H1 (cell line): ENCODE measurements around the gene TGFBI. TPM values are rescaled to one million over a fixed set of nuclear protein-coding genes. Genes with fewer than 3 reads are reported as not detected.

Experiments used
- CTCF ChIA-PET: fragments of 300-600 bp; sonication (Branson Sonifier 250); formaldehyde crosslinking; loops from one replicate; lab custom pipeline; 2021; ENCODE audit not compliant: partially characterized antibody; lab: Charles Lee
- POLR2A ChIA-PET: fragments of 300-600 bp; sonication (Branson Sonifier 250); formaldehyde crosslinking; loops from one replicate; lab custom pipeline; 2021; ENCODE audit warnings: inconsistent platforms; ENCODE audit not compliant: partially characterized antibody; lab: Charles Lee
- DNase-seq, 2 experiments: peaks; one replicate each; pipeline versions ENCODE4 v3.0.0 to v3.0.0-alpha.2; 2010 to 2022; ENCODE audit warnings: low spot score in 2 of 2, low read depth in 1 of 2, mixed read lengths in 1 of 2
- FAIRE-seq: peaks from 2 replicates; lab custom pipeline; 2011; peaks lifted over from hg19 to GRCh38; lab: Jason Lieb, UNC
- H2AFZ ChIP-seq: 2 replicates; pipeline ENCODE4 v1.8.1; 2012; ENCODE audit warnings: low read length, inconsistent platforms
- H2AK5ac ChIP-seq: 2 replicates; pipeline ENCODE4 v1.6.1; 2013; ENCODE audit warnings: low read depth, low read length
- H2BK120ac ChIP-seq: replicated peaks from 2 replicates; pipeline ENCODE3; 2013; ENCODE audit warnings: low read depth, low read length, inconsistent platforms
- H2BK12ac ChIP-seq: 2 replicates; pipeline ENCODE4 v1.6.1; 2013; ENCODE audit warnings: low read depth, low read length
- H2BK15ac ChIP-seq: 2 replicates; pipeline ENCODE4 v1.6.1; 2013; ENCODE audit warnings: low read length
- H2BK20ac ChIP-seq: 2 replicates; pipeline ENCODE4 v1.6.1; 2013; ENCODE audit warnings: low read length
- H2BK5ac ChIP-seq: 2 replicates; pipeline ENCODE4 v1.6.1; 2013; ENCODE audit warnings: low read depth, low read length
- H3K14ac ChIP-seq: 2 replicates; pipeline ENCODE4 v1.6.1; 2013; ENCODE audit warnings: inconsistent platforms; ENCODE audit not compliant: insufficient read length
- H3K18ac ChIP-seq: 2 replicates; pipeline ENCODE4 v1.6.1; 2013; ENCODE audit warnings: low read length; ENCODE audit errors: extremely low read depth
- H3K23ac ChIP-seq: 2 replicates; pipeline ENCODE4 v1.6.1; 2013; ENCODE audit warnings: inconsistent platforms; ENCODE audit not compliant: insufficient read length
- H3K23me2 ChIP-seq: 2 replicates; pipeline ENCODE4 v1.6.1; 2013; ENCODE audit warnings: low read depth, low read length
- H3K27ac ChIP-seq: 2 replicates; pipeline ENCODE4 v1.6.1; 2011; ENCODE audit warnings: low read depth, low read length, inconsistent platforms
- H3K27me3 ChIP-seq, 4 experiments: replicated peaks in 1 of 4; 1 replicate in 1 of 4; 2 replicates in 3 of 4; pipeline versions ENCODE4 v1.6.1 to v1.8.1; 2011 to 2013; ENCODE audit warnings: low read length in 3 of 4, mild to moderate bottlenecking in 3 of 4, inconsistent platforms in 2 of 4, mixed read lengths in 2 of 4, moderate library complexity in 1 of 4; ENCODE audit not compliant: control insufficient read depth in 3 of 4, insufficient read depth in 3 of 4; ENCODE audit errors: extremely low read depth in 1 of 4
- H3K36me3 ChIP-seq, 4 experiments: 2 replicates each; pipeline versions ENCODE4 v1.6.1 to v1.8.1; 2011 to 2013; ENCODE audit warnings: mild to moderate bottlenecking in 4 of 4, low read length in 3 of 4, moderate library complexity in 2 of 4, control low read depth in 1 of 4, inconsistent platforms in 1 of 4; ENCODE audit not compliant: insufficient read depth in 4 of 4, control insufficient read depth in 2 of 4
- H3K4ac ChIP-seq: replicated peaks from 2 replicates; pipeline ENCODE3; 2013; ENCODE audit warnings: low read length, low read depth, mixed read lengths, inconsistent platforms; ENCODE audit not compliant: insufficient read length
- H3K4me1 ChIP-seq, 4 experiments: replicated peaks in 1 of 4; 1 replicate in 1 of 4; 2 replicates in 3 of 4; pipeline versions ENCODE4 v1.6.1 to v1.8.1; 2011 to 2013; ENCODE audit warnings: low read length in 3 of 4, inconsistent platforms in 2 of 4, mixed read lengths in 1 of 4; ENCODE audit not compliant: insufficient read depth in 4 of 4, control insufficient read depth in 3 of 4
- H3K4me2 ChIP-seq, 2 experiments: 2 replicates each; pipeline versions ENCODE4 v1.6.1 to v1.8.1; 2011 to 2013; ENCODE audit warnings: low read depth in 2 of 2, low read length in 2 of 2, control low read depth in 1 of 2, inconsistent platforms in 1 of 2, mild to moderate bottlenecking in 1 of 2; ENCODE audit not compliant: insufficient read depth in 1 of 2
- H3K4me3 ChIP-seq, 4 experiments: fragments of 200-600, 300-600 bp in 1 of 4; sonication (generic), shearing (Covaris generic), sonication (Bioruptor Twin) in 1 of 4; 2 replicates each; pipeline versions ENCODE4 v1.5.1 to v1.8.1; 2011 to 2016; ENCODE audit warnings: low read length in 4 of 4, low read depth in 3 of 4, control low read depth in 2 of 4, inconsistent platforms in 2 of 4, mild to moderate bottlenecking in 2 of 4, mixed read lengths in 1 of 4, moderate library complexity in 1 of 4; ENCODE audit not compliant: insufficient read depth in 2 of 4; ENCODE audit errors: extremely low read depth in 1 of 4
- H3K56ac ChIP-seq: replicated peaks from 2 replicates; pipeline ENCODE3; 2013; ENCODE audit warnings: low read depth, mild to moderate bottlenecking, mixed read lengths, low read length, inconsistent platforms; ENCODE audit not compliant: insufficient read length
- H3K79me1 ChIP-seq: 2 replicates; pipeline ENCODE4 v1.6.1; 2013; ENCODE audit warnings: low read depth, low read length, control low read depth
- H3K79me2 ChIP-seq, 2 experiments: 2 replicates each; pipeline versions ENCODE4 v1.6.1 to v1.8.1; 2012 to 2013; ENCODE audit warnings: low read length in 2 of 2, mild to moderate bottlenecking in 2 of 2, inconsistent platforms in 1 of 2; ENCODE audit not compliant: insufficient read depth in 2 of 2, control insufficient read depth in 1 of 2
- H3K9ac ChIP-seq, 4 experiments: replicated peaks in 1 of 4; 1 replicate in 1 of 4; 2 replicates in 3 of 4; pipeline versions ENCODE4 v1.6.1 to v1.8.1; 2011 to 2013; ENCODE audit warnings: low read depth in 3 of 4, low read length in 3 of 4, control low read depth in 2 of 4, mild to moderate bottlenecking in 2 of 4, moderate library complexity in 2 of 4, inconsistent platforms in 1 of 4; ENCODE audit errors: extremely low read depth in 1 of 4
- H3K9me3 ChIP-seq, 2 experiments: 2 replicates each; pipeline versions ENCODE4 v1.6.1 to v1.8.1; 2012 to 2013; ENCODE audit warnings: mild to moderate bottlenecking in 2 of 2, moderate library complexity in 2 of 2, control low read depth in 1 of 2, inconsistent platforms in 1 of 2, low read depth in 1 of 2, low read length in 1 of 2, mixed read lengths in 1 of 2; ENCODE audit not compliant: insufficient read depth in 2 of 2
- H4K20me1 ChIP-seq, 2 experiments: replicated peaks in 1 of 2; 2 replicates each; pipeline versions ENCODE3 to v1.8.1; 2011 to 2013; ENCODE audit warnings: inconsistent platforms in 2 of 2, low read length in 2 of 2, mild to moderate bottlenecking in 1 of 2; ENCODE audit not compliant: insufficient read depth in 2 of 2, control insufficient read depth in 1 of 2
- H4K5ac ChIP-seq: 2 replicates; pipeline ENCODE4 v1.6.1; 2013; ENCODE audit warnings: low read length, low read depth, mixed read lengths, inconsistent platforms; ENCODE audit not compliant: insufficient read length
- H4K8ac ChIP-seq: 2 replicates; pipeline ENCODE4 v1.8.0; 2013; ENCODE audit warnings: mild to moderate bottlenecking, moderate library complexity, low read length, inconsistent platforms; ENCODE audit not compliant: insufficient read depth; ENCODE audit errors: extremely low read depth
- H4K91ac ChIP-seq: replicated peaks from 2 replicates; pipeline ENCODE3; 2013; ENCODE audit warnings: low read length, mixed read lengths, inconsistent platforms; ENCODE audit not compliant: insufficient read length
- GABPA ChIP-seq: IDR thresholded peaks from 2 replicates; pipeline ENCODE4 v1.6.1; 2011; ENCODE audit warnings: mild to moderate bottlenecking, low read length, moderate library complexity, borderline replicate concordance; ENCODE audit not compliant: insufficient read depth
- JUN ChIP-seq: IDR thresholded peaks from 2 replicates; pipeline ENCODE4 v1.6.1; 2011; ENCODE audit warnings: low read depth, mild to moderate bottlenecking, improper control_type of control experiment, low read length
- RAD21 ChIP-seq, 2 experiments: IDR thresholded peaks in 1 of 2; conservative IDR thresholded peaks in 1 of 2; 2 replicates each; pipeline ENCODE4 v1.6.1; 2011; ENCODE audit warnings: low read depth in 2 of 2, low read length in 2 of 2, improper control_type of control experiment in 1 of 2, inconsistent platforms in 1 of 2, mild to moderate bottlenecking in 1 of 2, moderate library complexity in 1 of 2
- WGBS, 2 experiments: shearing (Covaris generic) in 1 of 2; methylation state at CpG; one replicate each; pipeline versions ENCODE4 v1.1.6 to v1.1.7; 2013 to 2015; ENCODE audit warnings: low lambda C conversion rate in 2 of 2, mixed read lengths in 2 of 2, inconsistent platforms in 1 of 2, low coverage in 1 of 2, missing lambda C conversion rate in 1 of 2; ENCODE audit not compliant: insufficient replicate concordance in 2 of 2, insufficient coverage in 1 of 2, insufficient read length in 1 of 2; ENCODE audit errors: extremely low coverage in 1 of 2, missing lambda C conversion rate in 1 of 2; 5-methylcytosine and 5-hydroxymethylcytosine counted together
- polyA plus RNA-seq, 7 experiments: library from polyadenylated mRNA; depleted of rRNA in 3 of 7; stranded (reverse) in 5 of 7; unstranded in 2 of 7; fragments of >200 nt in 5 of 7; fragments of 200-250 nt in 2 of 7; gene quantifications; 1 replicate in 5 of 7; 2 replicates in 1 of 7; 4 replicates in 1 of 7; pipeline versions ENCODE4 v1.2.1 to v1.2.3, GENCODE V29; 2011 to 2013; ENCODE audit warnings: missing spikeins in 2 of 7, mixed read lengths in 2 of 7
- total RNA-seq: library from RNA; stranded (reverse); fragmentation: NEBNext Ultra II Directional; extraction: Animal tissue kit (Norgen Biotek cat#: 25700); gene quantifications from 2 replicates; pipeline ENCODE4 v1.2.1, GENCODE V29; 2021
- TF ChIP-seq, protein P1 (sequence below): IDR thresholded peaks from 2 replicates; pipeline ENCODE4 v1.6.1; 2012; ENCODE audit warnings: low read length, inconsistent platforms

TGFBI gene
- total and polyA plus RNA-seq, 2 of the 8 experiments (the other 6 are each of a cell fraction or from before 2014, with no cell fraction given): 6.0 to 8.5 TPM

GRCh38 chr5:136058972-136059354 is 30.2 kb downstream of the TGFBI start:
- Histone ChIP-seq H2BK12ac (no peak overlapping the region), H4K91ac (no peak overlapping the region), H3K4ac (no peak overlapping the region), H3K79me2 (no peaks in the 10 kb centered on the region), H3K14ac (no peak overlapping the region), H3K23ac (no peak overlapping the region), H2BK5ac (no peak overlapping the region), H3K27me3 (no peaks in the 10 kb centered on the region), H2BK20ac (no peak overlapping the region), H3K9ac (no peak overlapping the region), H3K23me2 (no peaks in the 10 kb centered on the region), H2AK5ac (no peak overlapping the region), H3K4me3 (no peak overlapping the region), H2BK15ac (no peak overlapping the region), H3K4me1 (peaks cover 0 to 7% (median 1%) of the 10 kb centered on the region in 4 experiments; a peak in 3 of 7 replicates), H3K27ac (no peak overlapping the region), H2AFZ (no peak overlapping the region), H3K9me3 (no peaks in the 10 kb centered on the region), H3K18ac (no peak overlapping the region), H3K56ac (no peak overlapping the region), H2BK120ac (no peak overlapping the region), H4K5ac (no peak overlapping the region), H3K4me2 (no peak overlapping the region), H3K36me3 (no peaks in the 10 kb centered on the region), H3K79me1 (no peaks in the 10 kb centered on the region), H4K8ac (no peak overlapping the region), H4K20me1 (no peaks in the 10 kb centered on the region)
- no peak for DNase-seq
- FAIRE-seq: no peak
- ChIA-PET POLR2A (no interaction called here), CTCF (interaction anchor here (0.7 to 5.6 kb wide), 19 partner anchors 10 to 507 kb away, joined by 3 to 30 read pairs (median 9); no protein-coding TSS in a partner anchor)
- 90% methylated on average over 6 of the region's 6 CpGs; no CpG with 5 or more reads in 1 of the 2 experiments for WGBS, 2 experiments
- no peak for TF ChIP-seq GABPA
- TF ChIP-seq RAD21 (IDR thresholded peaks at IDR 0.05 in 1 of 2, conservative IDR thresholded peaks at IDR 0.05 in 1 of 2; ENCODE audit: low read depth in 2 of 2, low read length in 2 of 2): no peak
- no peak for TF ChIP-seq JUN
- TF ChIP-seq, protein P1, sequence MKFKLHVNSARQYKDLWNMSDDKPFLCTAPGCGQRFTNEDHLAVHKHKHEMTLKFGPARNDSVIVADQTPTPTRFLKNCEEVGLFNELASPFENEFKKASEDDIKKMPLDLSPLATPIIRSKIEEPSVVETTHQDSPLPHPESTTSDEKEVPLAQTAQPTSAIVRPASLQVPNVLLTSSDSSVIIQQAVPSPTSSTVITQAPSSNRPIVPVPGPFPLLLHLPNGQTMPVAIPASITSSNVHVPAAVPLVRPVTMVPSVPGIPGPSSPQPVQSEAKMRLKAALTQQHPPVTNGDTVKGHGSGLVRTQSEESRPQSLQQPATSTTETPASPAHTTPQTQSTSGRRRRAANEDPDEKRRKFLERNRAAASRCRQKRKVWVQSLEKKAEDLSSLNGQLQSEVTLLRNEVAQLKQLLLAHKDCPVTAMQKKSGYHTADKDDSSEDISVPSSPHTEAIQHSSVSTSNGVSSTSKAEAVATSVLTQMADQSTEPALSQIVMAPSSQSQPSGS: no peak
